Measurements from ENCODE around the gene CHD6. TPM values are rescaled to one million over a fixed set of nuclear protein-coding genes. Genes with fewer than 3 reads are reported as not detected.
A peak's percentile ranks its signal among the peaks of the same experiment; 100 is the strongest.

Gene CHD6
- total and polyA plus RNA-seq, 2 of the 13 experiments (the other 11 are each of a cell fraction or from before 2014, with no cell fraction given) = 14.4 to 52.0 TPM

GRCh38 chr20:41425180-41425884 lies 192.8 kb downstream of the CHD6 start (continued):
- no peak for TF ChIP-seq MXD3 (CRISPR knock-in tag; IDR thresholded peaks at IDR 0.05)
- peak; percentile 88 for TF ChIP-seq RFX5 (IDR thresholded peaks at IDR 0.05; ENCODE audit: low read depth, low read length)
- TF ChIP-seq SAP130 (CRISPR knock-in tag; IDR thresholded peaks at IDR 0.05; ENCODE audit: low read depth) = peak; percentile 54; the same call in 1 of the 2 replicates
- TF ChIP-seq ZBTB38 (CRISPR knock-in tag; IDR thresholded peaks at IDR 0.05) = peak; percentile 57; the same call in 1 of the 2 replicates
- TF ChIP-seq EP300 (IDR thresholded peaks at IDR 0.05; ENCODE audit: low read depth in 2 of 2, low read length in 2 of 2) = peak in 1 of 2 experiments; percentile 60; a peak in 2 of 4 replicates
- TF ChIP-seq EP300 (CRISPR knock-in tag; IDR thresholded peaks at IDR 0.05; ENCODE audit: borderline replicate concordance) = no peak; the same call in 1 of the 2 replicates
- TF ChIP-seq KLF6 (CRISPR knock-in tag; IDR thresholded peaks at IDR 0.05) = no peak
- TF ChIP-seq FOXP1 (IDR thresholded peaks at IDR 0.05) = no peak
- TF ChIP-seq FOXP1 (CRISPR knock-in tag; IDR thresholded peaks at IDR 0.05) = peak; percentile 38; the same call in 1 of the 2 replicates
- TF ChIP-seq TBX3 (IDR thresholded peaks at IDR 0.05; ENCODE audit: borderline replicate concordance) = peak; percentile 80; the same call in 1 of the 2 replicates
- TF ChIP-seq PAXIP1 (CRISPR knock-in tag; conservative IDR thresholded peaks at IDR 0.05) = peak; percentile 55; the same call in 1 of the 2 replicates
- TF ChIP-seq HOXA3 (CRISPR knock-in tag; IDR thresholded peaks at IDR 0.05) = 0 out of 2 replicates have a peak, but pooled peaks have one; percentile 26
- no peak for TF ChIP-seq SMARCE1 (IDR thresholded peaks at IDR 0.05; ENCODE audit: borderline replicate concordance)
- TF ChIP-seq ZBTB7B (CRISPR knock-in tag; IDR thresholded peaks at IDR 0.05) = 0 out of 2 replicates have a peak, but pooled peaks have one; percentile 21
- peak; percentile 94 for TF ChIP-seq ZBTB33 (CRISPR knock-in tag; IDR thresholded peaks at IDR 0.05)
- TF ChIP-seq SOX5 (CRISPR knock-in tag; IDR thresholded peaks at IDR 0.05; ENCODE audit: borderline replicate concordance) = peak; percentile 77
- no peak for TF ChIP-seq ZNF746 (CRISPR knock-in tag; IDR thresholded peaks at IDR 0.05)
- TF ChIP-seq SOX13 (IDR thresholded peaks at IDR 0.05) = 0 out of 2 replicates have a peak, but pooled peaks have one; percentile 32
- TF ChIP-seq SOX13 (CRISPR knock-in tag; conservative IDR thresholded peaks at IDR 0.05 in 1 of 2, IDR thresholded peaks at IDR 0.05 in 1 of 2) = peak in 1 of 2 experiments; percentile 85; a peak in 2 of 4 replicates
- no peak for TF ChIP-seq MNT (IDR thresholded peaks at IDR 0.05)
- TF ChIP-seq ZNF331 (CRISPR knock-in tag; IDR thresholded peaks at IDR 0.05) = 0 out of 2 replicates have a peak, but pooled peaks have one; percentile 16
- TF ChIP-seq JUNB (CRISPR knock-in tag; IDR thresholded peaks at IDR 0.05; ENCODE audit: borderline replicate concordance) = no peak
- TF ChIP-seq ZNF367 (CRISPR knock-in tag; IDR thresholded peaks at IDR 0.05; ENCODE audit: borderline replicate concordance) = no peak

Data from HepG2 (cell line).